Uterus (tissue), 4 donors: ENCODE results near the gene PHF24. TPM values are rescaled to one million over a fixed set of nuclear protein-coding genes. Genes with fewer than 3 reads are reported as not detected.

Experiments used
- DNase-seq, 2 donors: peaks; one replicate each; pipeline ENCODE4 v3.0.0-alpha.2; 2019 to 2020
- H3K27ac ChIP-seq, 2 donors: fragments of 200-600 bp; sonication (generic); 1 replicate in 1 of 2; 2 replicates in 1 of 2; pipeline ENCODE4 v1.5.1; 2016 to 2018
- H3K27me3 ChIP-seq, 2 donors: fragments of 200-600 bp; sonication (generic); one replicate each; pipeline ENCODE4 v1.5.1; 2018 to 2019; ENCODE audit warnings: control low read depth in 1 of 2
- H3K36me3 ChIP-seq, 2 donors: fragments of 200-600 bp; sonication (generic); one replicate each; pipeline ENCODE4 v1.5.1; 2019; ENCODE audit warnings: control low read depth in 1 of 2
- H3K4me1 ChIP-seq, 2 donors: fragments of 200-600 bp; sonication (generic); one replicate each; pipeline ENCODE4 v1.5.1; 2018 to 2019; ENCODE audit warnings: control low read depth in 1 of 2
- H3K4me3 ChIP-seq, 2 donors: fragments of 200-600 bp; sonication (generic); 1 replicate in 1 of 2; 2 replicates in 1 of 2; pipeline ENCODE4 v1.5.1; 2018 to 2019; ENCODE audit warnings: mild to moderate bottlenecking in 1 of 2
- H3K9me3 ChIP-seq, 2 donors: fragments of 200-600 bp; sonication (generic); one replicate each; pipeline ENCODE4 v1.5.1; 2019; ENCODE audit warnings: control low read depth in 1 of 2
- POLR2A ChIP-seq, 2 donors: fragments of 450-650 bp; IDR thresholded peaks; one replicate each; pipeline ENCODE4 v1.6.1; 2016; ENCODE audit warnings: antibody characterized with exemption in 2 of 2, mild to moderate bottlenecking in 1 of 2, moderate library complexity in 1 of 2
- intact Hi-C: fragments of 100-400 bp; cut with DNase I; formaldehyde crosslinking; loops from one replicate; pipeline ENCODE4 v1.15.1; 2023; ENCODE audit warnings: low total_unique reads
- total RNA-seq, 4 donors: library from RNA; depleted of rRNA in 3 of 4; stranded (reverse); fragments of >200 nt in 3 of 4; gene quantifications; one replicate each; pipeline versions ENCODE4 v1.1.0 to v1.2.4, GENCODE V29; 2014 to 2023
- TF ChIP-seq, protein P1 (sequence below), 4 experiments: fragments of 200-600 bp in 2 of 4; fragments of 450-650 bp in 2 of 4; sonication (generic) in 2 of 4; IDR thresholded peaks; one replicate each; pipeline ENCODE4 v1.5.1; 2016 to 2019; ENCODE audit warnings: antibody characterized with exemption in 4 of 4, mild to moderate bottlenecking in 2 of 4, moderate library complexity in 1 of 4
- donor health status: DM: yes; HTN: yes; CAD: no.

PHF24 gene
- total RNA-seq, 4 donors from 2014 or later: under 0.01 to 1.5 (median 0.81) TPM

DNA sequence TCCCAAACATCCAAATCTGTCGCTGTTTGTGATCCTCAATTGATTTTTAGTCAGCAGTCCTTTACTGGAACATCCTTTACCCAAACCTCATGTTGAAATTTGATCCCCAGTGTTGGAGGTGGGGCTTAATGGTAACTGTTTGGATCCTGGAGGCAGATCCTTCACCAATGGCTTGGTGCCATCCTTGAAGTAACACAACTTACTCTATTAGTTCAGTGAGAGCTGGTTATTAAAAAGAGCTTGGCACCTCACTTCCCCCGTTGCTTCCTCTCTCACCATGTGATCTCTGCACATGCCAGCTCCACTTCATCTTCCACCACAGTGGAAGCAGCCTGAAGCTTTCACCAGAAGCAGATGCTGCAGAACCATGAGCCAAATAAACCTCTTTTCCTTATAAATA, 71.8 kb downstream of the PHF24 start:
- Histone ChIP-seq H3K27ac (no peak overlapping the region), H3K4me1 (peaks cover 7 to 8% of the 10 kb centered on the region in 2 donors), H3K36me3 (no peaks in the 10 kb centered on the region), H3K27me3 (no peaks in the 10 kb centered on the region), H3K4me3 (no peak overlapping the region), H3K9me3 (no peaks in the 10 kb centered on the region)
- TF ChIP-seq, protein P1, sequence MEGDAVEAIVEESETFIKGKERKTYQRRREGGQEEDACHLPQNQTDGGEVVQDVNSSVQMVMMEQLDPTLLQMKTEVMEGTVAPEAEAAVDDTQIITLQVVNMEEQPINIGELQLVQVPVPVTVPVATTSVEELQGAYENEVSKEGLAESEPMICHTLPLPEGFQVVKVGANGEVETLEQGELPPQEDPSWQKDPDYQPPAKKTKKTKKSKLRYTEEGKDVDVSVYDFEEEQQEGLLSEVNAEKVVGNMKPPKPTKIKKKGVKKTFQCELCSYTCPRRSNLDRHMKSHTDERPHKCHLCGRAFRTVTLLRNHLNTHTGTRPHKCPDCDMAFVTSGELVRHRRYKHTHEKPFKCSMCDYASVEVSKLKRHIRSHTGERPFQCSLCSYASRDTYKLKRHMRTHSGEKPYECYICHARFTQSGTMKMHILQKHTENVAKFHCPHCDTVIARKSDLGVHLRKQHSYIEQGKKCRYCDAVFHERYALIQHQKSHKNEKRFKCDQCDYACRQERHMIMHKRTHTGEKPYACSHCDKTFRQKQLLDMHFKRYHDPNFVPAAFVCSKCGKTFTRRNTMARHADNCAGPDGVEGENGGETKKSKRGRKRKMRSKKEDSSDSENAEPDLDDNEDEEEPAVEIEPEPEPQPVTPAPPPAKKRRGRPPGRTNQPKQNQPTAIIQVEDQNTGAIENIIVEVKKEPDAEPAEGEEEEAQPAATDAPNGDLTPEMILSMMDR (IDR thresholded peaks at IDR 0.05): no peak
- no peak for TF ChIP-seq POLR2A (IDR thresholded peaks at IDR 0.05)
- no peak for DNase-seq
- intact Hi-C loops: no loop called here

Other genes starting within 250 kb of the PHF24 start
- 100 to 1,000 TPM in 2 of 4 donors, 10 to 100 TPM in 1, 1 to 10 TPM in 1; 7.6 to 248 (median 87.1) TPM for gene CCL21, start 248.1 kb upstream of the PHF24 start, total RNA-seq
- gene DNAJB5, start 31.5 kb downstream of the PHF24 start, total RNA-seq: 10 to 100 TPM in 3 of 4 donors, 1 to 10 TPM in 1; 9.7 to 45.0 (median 25.1) TPM
- gene VCP, start 114.3 kb downstream of the PHF24 start, total RNA-seq: 100 to 1,000 TPM in 3 of 4 donors, 10 to 100 TPM in 1; 57.6 to 252 (median 174) TPM
- gene FANCG, start 121.7 kb downstream of the PHF24 start, total RNA-seq: 10 to 100 TPM in 1 of 4 donors, 1 to 10 TPM in 3; 1.8 to 29.1 (median 8.3) TPM
- gene PIGO, start 138.3 kb downstream of the PHF24 start, total RNA-seq: 10 to 100 TPM in 3 of 4 donors, 1 to 10 TPM in 1; 2.8 to 21.5 (median 14.6) TPM
- gene STOML2, start 144.8 kb downstream of the PHF24 start, total RNA-seq: 100 to 1,000 TPM in 1 of 4 donors, 10 to 100 TPM in 3; 58.4 to 107 (median 63.4) TPM
- 10 to 100 TPM in 1 of 4 donors, 1 to 10 TPM in 1, under 1 TPM in 2; 0.51 to 14.8 (median 4.1) TPM for gene ATOSB, start 157.6 kb downstream of the PHF24 start, total RNA-seq
- gene UNC13B, start 203.7 kb downstream of the PHF24 start, total RNA-seq: 10 to 100 TPM; 11.2 to 37.1 (median 14.6) TPM